Measurements from ENCODE around the gene KRR1.

KRR1 gene

GRCh38 chr12:75548879-75549278 lies 37.5 kb upstream of the KRR1 start:
- H3K27me3 ChIP-seq (ENCODE audit: control insufficient read depth, insufficient read depth, low read length) = no peaks in the 10 kb centered on the region
- no peaks in the 10 kb centered on the region for H3K4me1 ChIP-seq (ENCODE audit: control insufficient read depth, insufficient read depth, low read length)
- H3K27ac ChIP-seq (ENCODE audit: low read length) = no peak overlapping the region
- WGBS (ENCODE audit: insufficient coverage, insufficient read length) = no CpG with 5 or more reads among the region's 1 CpG
- H3K4me3 ChIP-seq (ENCODE audit: low read length) = no peak overlapping the region
- H3K9me3 ChIP-seq (ENCODE audit: control insufficient read depth, insufficient read depth, low read length) = no peaks in the 10 kb centered on the region
- DNase-seq (ENCODE audit: low read depth, low spot score) = no peak
- no peaks in the 10 kb centered on the region for H3K36me3 ChIP-seq (ENCODE audit: control insufficient read depth, insufficient read depth, low read length)

GRCh38 chr12:75545636-75546035 lies 34.2 kb upstream of the KRR1 start:
- H3K36me3 ChIP-seq (ENCODE audit: control insufficient read depth, insufficient read depth, low read length) = no peaks in the 10 kb centered on the region
- no peaks in the 10 kb centered on the region for H3K27me3 ChIP-seq (ENCODE audit: control insufficient read depth, insufficient read depth, low read length)
- no peaks in the 10 kb centered on the region for H3K4me1 ChIP-seq (ENCODE audit: control insufficient read depth, insufficient read depth, low read length)
- WGBS (ENCODE audit: insufficient coverage, insufficient read length) = no CpG with 5 or more reads among the region's 1 CpG
- H3K9me3 ChIP-seq (ENCODE audit: control insufficient read depth, insufficient read depth, low read length) = no peaks in the 10 kb centered on the region
- no peak overlapping the region for H3K4me3 ChIP-seq (ENCODE audit: low read length)
- no peak for DNase-seq (ENCODE audit: low read depth, low spot score)
- H3K27ac ChIP-seq (ENCODE audit: low read length) = no peak overlapping the region

DNA sequence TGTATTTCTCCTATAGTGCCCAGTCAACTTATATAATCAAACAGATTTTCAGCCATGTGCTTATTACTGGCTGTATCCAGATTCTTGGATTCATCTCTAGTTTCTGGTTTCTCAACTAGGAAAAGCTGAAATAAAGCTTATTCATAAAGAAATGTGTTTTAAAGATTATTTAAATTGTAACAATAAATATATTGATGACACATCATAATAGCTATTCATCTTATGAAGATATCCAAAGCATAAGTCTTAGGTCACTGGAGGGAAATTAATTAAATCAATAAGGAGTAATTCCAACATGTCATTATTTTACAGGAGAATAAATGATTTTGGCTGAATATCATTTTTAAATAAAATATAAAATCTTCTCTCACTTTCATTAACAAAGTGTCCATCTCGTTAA lies 32.1 kb upstream of the KRR1 start:
- Histone ChIP-seq H3K4me1 (ENCODE audit: control insufficient read depth, insufficient read depth, low read length) (no peaks in the 10 kb centered on the region), H3K9me3 (ENCODE audit: control insufficient read depth, insufficient read depth, low read length) (no peaks in the 10 kb centered on the region), H3K27me3 (ENCODE audit: control insufficient read depth, insufficient read depth, low read length) (no peaks in the 10 kb centered on the region), H3K36me3 (ENCODE audit: control insufficient read depth, insufficient read depth, low read length) (no peaks in the 10 kb centered on the region), H3K27ac (ENCODE audit: low read length) (no peak overlapping the region), H3K4me3 (ENCODE audit: low read length) (no peak overlapping the region)
- whole genome bisulfite sequencing (ENCODE audit: insufficient coverage, insufficient read length) = 100% methylated on average over 1 of the region's 1 CpG
- DNase-seq (ENCODE audit: low read depth, low spot score) = no peak

GRCh38 chr12:75542942-75543341 lies 31.5 kb upstream of the KRR1 start:
- Histone ChIP-seq H3K27ac (ENCODE audit: low read length) (no peak overlapping the region), H3K4me3 (ENCODE audit: low read length) (no peak overlapping the region), H3K36me3 (ENCODE audit: control insufficient read depth, insufficient read depth, low read length) (no peaks in the 10 kb centered on the region), H3K9me3 (ENCODE audit: control insufficient read depth, insufficient read depth, low read length) (no peaks in the 10 kb centered on the region), H3K4me1 (ENCODE audit: control insufficient read depth, insufficient read depth, low read length) (no peaks in the 10 kb centered on the region), H3K27me3 (ENCODE audit: control insufficient read depth, insufficient read depth, low read length) (no peaks in the 10 kb centered on the region)
- WGBS (ENCODE audit: insufficient coverage, insufficient read length) = no CpG with 5 or more reads among the region's 1 CpG
- no peak for DNase-seq (ENCODE audit: low read depth, low spot score)

GRCh38 chr12:75539889-75540288 lies 28.5 kb upstream of the KRR1 start:
- H3K4me1 ChIP-seq (ENCODE audit: control insufficient read depth, insufficient read depth, low read length) = no peaks in the 10 kb centered on the region
- no CpG with 5 or more reads among the region's 2 CpGs for WGBS (ENCODE audit: insufficient coverage, insufficient read length)
- H3K36me3 ChIP-seq (ENCODE audit: control insufficient read depth, insufficient read depth, low read length) = no peaks in the 10 kb centered on the region
- H3K4me3 ChIP-seq (ENCODE audit: low read length) = no peak overlapping the region
- no peak for DNase-seq (ENCODE audit: low read depth, low spot score)
- H3K27me3 ChIP-seq (ENCODE audit: control insufficient read depth, insufficient read depth, low read length) = no peaks in the 10 kb centered on the region
- H3K27ac ChIP-seq (ENCODE audit: low read length) = no peak overlapping the region
- no peaks in the 10 kb centered on the region for H3K9me3 ChIP-seq (ENCODE audit: control insufficient read depth, insufficient read depth, low read length)

DNA sequence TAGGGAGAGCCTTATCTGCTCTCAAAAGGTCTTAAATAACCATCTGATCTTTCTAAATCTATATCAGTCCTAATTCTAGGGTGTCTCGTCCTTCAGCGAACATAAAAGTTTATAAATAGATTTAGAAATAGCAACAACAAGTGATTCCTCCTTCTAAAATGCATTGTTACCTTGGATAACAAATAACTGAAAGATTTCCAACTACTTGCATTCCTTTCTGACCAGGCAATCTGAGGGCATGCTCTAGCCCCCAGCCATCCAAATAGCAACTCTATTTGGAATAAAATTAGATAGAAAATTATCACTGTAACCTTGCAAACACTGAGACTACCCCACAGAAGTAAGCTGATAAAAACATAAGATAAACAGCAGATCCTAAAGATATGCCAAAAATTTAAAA lies 21.8 kb upstream of the KRR1 start:
- H3K4me1 ChIP-seq (ENCODE audit: control insufficient read depth, insufficient read depth, low read length) = no peaks in the 10 kb centered on the region
- H3K4me3 ChIP-seq (ENCODE audit: low read length) = no peak overlapping the region
- no CpG with 5 or more reads among the region's 2 CpGs for WGBS (ENCODE audit: insufficient coverage, insufficient read length)
- DNase-seq (ENCODE audit: low read depth, low spot score) = no peak
- H3K36me3 ChIP-seq (ENCODE audit: control insufficient read depth, insufficient read depth, low read length) = no peaks in the 10 kb centered on the region
- no peaks in the 10 kb centered on the region for H3K27me3 ChIP-seq (ENCODE audit: control insufficient read depth, insufficient read depth, low read length)
- no peak overlapping the region for H3K27ac ChIP-seq (ENCODE audit: low read length)
- H3K9me3 ChIP-seq (ENCODE audit: control insufficient read depth, insufficient read depth, low read length) = no peaks in the 10 kb centered on the region

- no peaks in the 10 kb centered on the region for H3K4me1 ChIP-seq (ENCODE audit: control insufficient read depth, insufficient read depth, low read length)
- no peak overlapping the region for H3K27ac ChIP-seq (ENCODE audit: low read length)
- H3K9me3 ChIP-seq (ENCODE audit: control insufficient read depth, insufficient read depth, low read length) = no peaks in the 10 kb centered on the region
- H3K36me3 ChIP-seq (ENCODE audit: control insufficient read depth, insufficient read depth, low read length) = no peaks in the 10 kb centered on the region
- no peak for DNase-seq (ENCODE audit: low read depth, low spot score)
- H3K4me3 ChIP-seq (ENCODE audit: low read length) = no peak overlapping the region
- no peaks in the 10 kb centered on the region for H3K27me3 ChIP-seq (ENCODE audit: control insufficient read depth, insufficient read depth, low read length)
- WGBS (ENCODE audit: insufficient coverage, insufficient read length) = no CpG with 5 or more reads among the region's 1 CpG
Measured at GRCh38 chr12:75529826-75530225, 18.4 kb upstream of the KRR1 start.

DNA sequence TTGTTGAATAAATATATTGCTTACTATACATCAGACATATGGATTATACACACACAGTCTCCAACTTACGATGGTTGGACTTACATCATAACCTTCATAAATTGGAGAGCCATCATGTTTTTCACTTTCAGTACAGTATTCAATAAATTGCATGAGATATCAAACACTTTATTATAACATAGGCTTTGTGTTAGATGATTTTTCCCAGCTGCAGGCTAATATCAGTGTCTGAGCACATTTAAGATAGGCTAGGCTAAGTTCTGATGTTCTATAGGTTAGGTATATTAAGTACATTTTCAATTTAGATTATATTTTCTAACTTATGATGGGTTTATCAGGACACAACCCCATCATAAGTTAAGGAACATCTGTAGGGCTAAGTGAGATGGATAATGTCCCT lies 17.9 kb upstream of the KRR1 start:
- Histone ChIP-seq H3K36me3 (ENCODE audit: control insufficient read depth, insufficient read depth, low read length) (no peaks in the 10 kb centered on the region), H3K9me3 (ENCODE audit: control insufficient read depth, insufficient read depth, low read length) (no peaks in the 10 kb centered on the region), H3K27me3 (ENCODE audit: control insufficient read depth, insufficient read depth, low read length) (no peaks in the 10 kb centered on the region), H3K4me1 (ENCODE audit: control insufficient read depth, insufficient read depth, low read length) (no peaks in the 10 kb centered on the region), H3K4me3 (ENCODE audit: low read length) (no peak overlapping the region), H3K27ac (ENCODE audit: low read length) (no peak overlapping the region)
- DNase-seq (ENCODE audit: low read depth, low spot score) = no peak
- no CpG with 5 or more reads among the region's 1 CpG for WGBS (ENCODE audit: insufficient coverage, insufficient read length)

GRCh38 chr12:75528692-75529091 lies 17.3 kb upstream of the KRR1 start:
- WGBS (ENCODE audit: insufficient coverage, insufficient read length) = no CpG with 5 or more reads among the region's 2 CpGs
- H3K36me3 ChIP-seq (ENCODE audit: control insufficient read depth, insufficient read depth, low read length) = no peaks in the 10 kb centered on the region

GRCh38 chr12:75528272-75528671 lies 16.9 kb upstream of the KRR1 start:
- no peak overlapping the region for H3K4me3 ChIP-seq (ENCODE audit: low read length)
- no peaks in the 10 kb centered on the region for H3K9me3 ChIP-seq (ENCODE audit: control insufficient read depth, insufficient read depth, low read length)
- no CpG with 5 or more reads among the region's 2 CpGs for WGBS (ENCODE audit: insufficient coverage, insufficient read length)
- DNase-seq (ENCODE audit: low read depth, low spot score) = no peak
- no peak overlapping the region for H3K27ac ChIP-seq (ENCODE audit: low read length)
- no peaks in the 10 kb centered on the region for H3K36me3 ChIP-seq (ENCODE audit: control insufficient read depth, insufficient read depth, low read length)
- H3K27me3 ChIP-seq (ENCODE audit: control insufficient read depth, insufficient read depth, low read length) = no peaks in the 10 kb centered on the region
- H3K4me1 ChIP-seq (ENCODE audit: control insufficient read depth, insufficient read depth, low read length) = no peaks in the 10 kb centered on the region

More at GRCh38 chr12:75528692-75529091, 17.3 kb upstream of the KRR1 start:
- no peak overlapping the region for H3K27ac ChIP-seq (ENCODE audit: low read length)
- no peaks in the 10 kb centered on the region for H3K27me3 ChIP-seq (ENCODE audit: control insufficient read depth, insufficient read depth, low read length)
- H3K4me1 ChIP-seq (ENCODE audit: control insufficient read depth, insufficient read depth, low read length) = no peaks in the 10 kb centered on the region
- no peaks in the 10 kb centered on the region for H3K9me3 ChIP-seq (ENCODE audit: control insufficient read depth, insufficient read depth, low read length)
- no peak overlapping the region for H3K4me3 ChIP-seq (ENCODE audit: low read length)
- DNase-seq (ENCODE audit: low read depth, low spot score) = no peak

DNA sequence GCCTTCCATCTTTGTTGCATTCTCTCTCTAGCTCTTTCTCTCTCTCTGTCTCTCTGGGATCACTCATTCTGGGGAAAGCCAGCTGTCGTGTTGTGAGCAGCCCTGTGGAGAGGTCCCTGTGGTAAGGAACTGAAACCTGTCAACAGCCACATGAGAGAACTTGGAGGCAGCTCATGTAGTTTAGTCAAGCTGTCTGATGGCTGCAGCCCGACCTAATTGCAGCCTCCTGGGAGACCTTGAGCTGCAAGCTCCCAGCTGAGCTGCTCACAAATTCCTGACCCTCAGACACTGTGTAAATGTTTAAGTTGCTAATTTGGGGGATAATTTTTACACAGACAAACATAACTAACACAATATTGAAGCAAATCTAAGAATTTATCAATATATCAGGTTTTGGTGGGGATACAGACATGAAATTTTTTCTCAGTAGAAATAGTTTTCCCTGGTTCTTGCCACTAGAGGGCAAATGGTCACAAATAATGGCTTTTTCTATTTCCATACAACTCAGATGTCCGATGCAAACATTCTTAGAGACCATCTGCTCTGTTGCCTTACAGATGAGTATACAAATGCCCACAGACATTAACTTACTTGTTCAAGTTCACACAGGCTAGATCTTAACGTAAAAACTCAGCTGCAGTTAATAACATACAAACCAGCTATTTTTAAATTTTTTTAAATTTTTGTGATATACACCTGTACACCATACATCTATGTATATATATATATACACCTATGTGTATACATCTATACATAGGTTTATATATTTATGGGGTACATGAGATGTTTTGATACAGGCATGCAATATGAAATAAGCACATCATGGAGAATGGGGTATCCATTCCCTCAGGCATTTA lies 15.5 kb upstream of the KRR1 start:
- no peaks in the 10 kb centered on the region for H3K27me3 ChIP-seq (ENCODE audit: control insufficient read depth, insufficient read depth, low read length)
- no peak overlapping the region for H3K4me3 ChIP-seq (ENCODE audit: low read length)
- H3K4me1 ChIP-seq (ENCODE audit: control insufficient read depth, insufficient read depth, low read length) = no peaks in the 10 kb centered on the region
- no peaks in the 10 kb centered on the region for H3K36me3 ChIP-seq (ENCODE audit: control insufficient read depth, insufficient read depth, low read length)
- H3K27ac ChIP-seq (ENCODE audit: low read length) = no peak overlapping the region
- DNase-seq (ENCODE audit: low read depth, low spot score) = no peak
- no peaks in the 10 kb centered on the region for H3K9me3 ChIP-seq (ENCODE audit: control insufficient read depth, insufficient read depth, low read length)
- WGBS (ENCODE audit: insufficient coverage, insufficient read length) = no CpG with 5 or more reads among the region's 4 CpGs
